ENCODE results near the gene UNC93A.

GRCh38 chr6:167268683-167269280, 22.3 kb upstream of the UNC93A start:
- no peak for TF ChIP-seq EP300 (IDR thresholded peaks at IDR 0.05)
- no peak for TF ChIP-seq CTCF (IDR thresholded peaks at IDR 0.05)
- TF ChIP-seq POLR2AphosphoS5 (IDR thresholded peaks at IDR 0.05), result no peak
- no peak for TF ChIP-seq POLR2A (IDR thresholded peaks at IDR 0.05; ENCODE audit: low read depth)
